Mesodermal cell (in vitro differentiated cells): ENCODE results near the gene GRIA1.
A peak's percentile ranks its signal among the peaks of the same experiment; 100 is the strongest.

Experiments used
- H3K27ac ChIP-seq: 2 replicates; pipeline ENCODE4 v1.7.0; 2013; ENCODE audit warnings: mild to moderate bottlenecking, low read depth, low read length, moderate library complexity; ENCODE audit not compliant: severe bottlenecking
- H3K36me3 ChIP-seq: 2 replicates; pipeline ENCODE4 v1.7.1; 2013; ENCODE audit warnings: mild to moderate bottlenecking, low read length, moderate library complexity; ENCODE audit not compliant: control insufficient read depth, insufficient read depth
- H3K4me1 ChIP-seq: one replicate; pipeline ENCODE4 v1.7.1; 2013; ENCODE audit warnings: mild to moderate bottlenecking, low read length; ENCODE audit not compliant: insufficient read depth, control insufficient read depth, poor library complexity, severe bottlenecking
- H3K4me3 ChIP-seq: 2 replicates; pipeline ENCODE4 v1.7.0; 2013; ENCODE audit warnings: low read length, control low read depth, mild to moderate bottlenecking; ENCODE audit not compliant: insufficient read depth, poor library complexity, severe bottlenecking; ENCODE audit errors: extremely low read depth
- H3K9me3 ChIP-seq: 2 replicates; pipeline ENCODE4 v1.7.1; 2013; ENCODE audit warnings: mild to moderate bottlenecking, low read length, moderate library complexity; ENCODE audit not compliant: control insufficient read depth
- WGBS, 2 experiments: methylation state at CpG; one replicate each; pipeline ENCODE4 v1.1.5; 2013; ENCODE audit warnings: missing lambda C conversion rate in 2 of 2; ENCODE audit not compliant: insufficient coverage in 2 of 2; 5-methylcytosine and 5-hydroxymethylcytosine counted together

The GRIA1 gene

GRCh38 chr5:153467546-153467945 is 22.9 kb upstream of the GRIA1 start:
- Histone ChIP-seq H3K4me3 (no peak overlapping the region), H3K36me3 (no peaks in the 10 kb centered on the region), H3K27ac (no peak overlapping the region), H3K4me1 (peaks cover 8% of the 10 kb centered on the region), H3K9me3 (peaks cover 6% of the 10 kb centered on the region)

- H3K4me1 ChIP-seq, result peaks cover 3% of the 10 kb centered on the region
- no peak overlapping the region for H3K27ac ChIP-seq
- H3K9me3 ChIP-seq, result peaks cover 6% of the 10 kb centered on the region
- whole genome bisulfite sequencing, 2 experiments, result 65% methylated on average over 2 of the region's 3 CpGs; no CpG with 5 or more reads in 1 of the 2 experiments
- H3K4me3 ChIP-seq, result no peak overlapping the region
- H3K36me3 ChIP-seq, result no peaks in the 10 kb centered on the region
Measured at GRCh38 chr5:153469423-153469822, 21.0 kb upstream of the GRIA1 start.

GRCh38 chr5:153470736-153471135 is 19.7 kb upstream of the GRIA1 start:
- H3K4me1 ChIP-seq, result no peaks in the 10 kb centered on the region
- no peak overlapping the region for H3K4me3 ChIP-seq
- no peaks in the 10 kb centered on the region for H3K36me3 ChIP-seq
- WGBS, 2 experiments, result 44 to 60% methylated on average over 1 of the region's 4 CpGs
- H3K27ac ChIP-seq, result no peak overlapping the region
- peaks cover 2% of the 10 kb centered on the region for H3K9me3 ChIP-seq

GRCh38 chr5:153476767-153477166 is 13.7 kb upstream of the GRIA1 start:
- no peaks in the 10 kb centered on the region for H3K36me3 ChIP-seq
- no peak overlapping the region for H3K4me3 ChIP-seq
- H3K9me3 ChIP-seq, result no peaks in the 10 kb centered on the region
- 70 to 75% methylated on average over 1 of the region's 1 CpG for WGBS, 2 experiments
- peaks cover 20% of the 10 kb centered on the region for H3K4me1 ChIP-seq
- no peak overlapping the region for H3K27ac ChIP-seq

- H3K4me1 ChIP-seq, result peaks cover 20% of the 10 kb centered on the region
- no peak overlapping the region for H3K27ac ChIP-seq
- H3K36me3 ChIP-seq, result no peaks in the 10 kb centered on the region
Measured at GRCh38 chr5:153480401-153480800, 10.1 kb upstream of the GRIA1 start.

GRCh38 chr5:153483482-153483881 is 7.0 kb upstream of the GRIA1 start:
- no peak overlapping the region for H3K27ac ChIP-seq
- peaks cover 6% of the 10 kb centered on the region for H3K4me1 ChIP-seq
- no peaks in the 10 kb centered on the region for H3K9me3 ChIP-seq
- no peak overlapping the region for H3K4me3 ChIP-seq
- 100% methylated on average over 3 of the region's 4 CpGs; no CpG with 5 or more reads in 1 of the 2 experiments for WGBS, 2 experiments
- no peaks in the 10 kb centered on the region for H3K36me3 ChIP-seq

More at GRCh38 chr5:153480401-153480800, 10.1 kb upstream of the GRIA1 start:
- Histone ChIP-seq H3K4me3 (no peak overlapping the region), H3K9me3 (no peaks in the 10 kb centered on the region)

GRCh38 chr5:153485641-153486040 is 4.8 kb upstream of the GRIA1 start:
- 78 to 100% methylated on average over 2 of the region's 2 CpGs for WGBS, 2 experiments
- H3K4me1 ChIP-seq, result peaks cover 9% of the 10 kb centered on the region

GRCh38 chr5:153486771-153487170 is 3.7 kb upstream of the GRIA1 start:
- 73% methylated on average over 1 of the region's 2 CpGs; no CpG with 5 or more reads in 1 of the 2 experiments for WGBS, 2 experiments
- Histone ChIP-seq H3K9me3 (no peaks in the 10 kb centered on the region), H3K27ac (no peak overlapping the region), H3K36me3 (no peaks in the 10 kb centered on the region), H3K4me1 (peaks cover 9% of the 10 kb centered on the region), H3K4me3 (no peak overlapping the region)

More at GRCh38 chr5:153485641-153486040, 4.8 kb upstream of the GRIA1 start:
- no peaks in the 10 kb centered on the region for H3K36me3 ChIP-seq
- no peaks in the 10 kb centered on the region for H3K9me3 ChIP-seq
- no peak overlapping the region for H3K4me3 ChIP-seq
- no peak overlapping the region for H3K27ac ChIP-seq

GRCh38 chr5:153489611-153490010 is 859 bp upstream of the GRIA1 start:
- Histone ChIP-seq H3K4me3 (no peak overlapping the region), H3K9me3 (no peaks in the 10 kb centered on the region), H3K4me1 (peaks cover 9% of the 10 kb centered on the region), H3K27ac (peak overlapping the region; percentile 51), H3K36me3 (no peaks in the 10 kb centered on the region)
- 73 to 84% methylated on average over 2 of the region's 3 CpGs for WGBS, 2 experiments

- H3K27ac ChIP-seq, result no peak overlapping the region
- H3K4me1 ChIP-seq, result peaks cover 9% of the 10 kb centered on the region
- no peaks in the 10 kb centered on the region for H3K36me3 ChIP-seq
- 70 to 72% methylated on average over 7 to 8 of the region's 14 CpGs for WGBS, 2 experiments
- no peaks in the 10 kb centered on the region for H3K9me3 ChIP-seq
- H3K4me3 ChIP-seq, result peak overlapping the region; percentile 23
Measured at GRCh38 chr5:153491038-153491744, 721 bp downstream of the GRIA1 start.

- peaks cover 9% of the 10 kb centered on the region for H3K4me1 ChIP-seq
- H3K9me3 ChIP-seq, result no peaks in the 10 kb centered on the region
- 93 to 96% methylated on average over 5 to 6 of the region's 8 CpGs for WGBS, 2 experiments
- H3K4me3 ChIP-seq, result no peak overlapping the region
- no peak overlapping the region for H3K27ac ChIP-seq
- no peaks in the 10 kb centered on the region for H3K36me3 ChIP-seq
Measured at GRCh38 chr5:153491856-153492255, 1.4 kb downstream of the GRIA1 start.
